B cell (primary cell): ENCODE data around the gene ALDH8A1.

Experiments used
- CTCF ChIP-seq: fragments of 200-600 bp; IDR thresholded peaks from one replicate; pipeline ENCODE4 v1.8.0; 2022; ENCODE audit warnings: antibody characterized with exemption, mild to moderate bottlenecking
- EZH2 ChIP-seq: IDR thresholded peaks from 2 replicates; pipeline ENCODE4 v1.6.1; 2012; ENCODE audit warnings: borderline replicate concordance, low read depth, mild to moderate bottlenecking, moderate library complexity, low read length; ENCODE audit not compliant: insufficient read depth, poor library complexity, severe bottlenecking

- TF ChIP-seq CTCF (no peak), EZH2 (no peak)
These were observed 12.5 kb downstream of the ALDH8A1 start for GRCh38 chr6:134937426-134937825.
